GM12878 (cell line): Measurements from ENCODE around the gene CMSS1. TPM values are rescaled to one million over a fixed set of nuclear protein-coding genes. Genes with fewer than 3 reads are reported as not detected.

Experiments used
- ATAC-seq: fragments of 200-7000 bp; cut with Tn5 transposase; 3 replicates; pipeline ENCODE4 v1.9.1; 2020; ENCODE audit warnings: mild to moderate bottlenecking, moderate library complexity
- BruUV-seq: library from RNA; stranded (reverse); fragments of 400-500 nt; replicated peaks from 2 replicates; lab custom pipeline; 2021; lab: Mats Ljungman, UMichigan
- CTCF ChIA-PET: fragments of 300-600 bp; sonication (Branson Sonifier 250); formaldehyde crosslinking; extraction: SDS; loops from one replicate; lab custom pipeline; 2021; ENCODE audit warnings: inconsistent platforms; lab: Yijun Ruan, JAX
- POLR2A ChIA-PET: fragments of 350-600 bp; formaldehyde crosslinking; extraction: SDS; loops from one replicate; lab custom pipeline; 2021; ENCODE audit warnings: inconsistent platforms; lab: Charles Lee
- RAD21 ChIA-PET: fragments of 300-600 bp; sonication (Branson Sonifier 250); formaldehyde crosslinking; loops from one replicate; lab custom pipeline; 2023; ENCODE audit warnings: antibody characterized with exemption; ENCODE audit not compliant: unreplicated experiment; lab: Charles Lee
- SMC1A ChIA-PET: fragments of 300-600 bp; sonication (Branson Sonifier 250); formaldehyde crosslinking; loops from one replicate; lab custom pipeline; 2023; ENCODE audit not compliant: unreplicated experiment, uncharacterized antibody; lab: Charles Lee
- DNase-seq: peaks from one replicate; pipeline ENCODE4 v3.0.0-alpha.2; 2011; ENCODE audit warnings: low read depth, low spot score
- FAIRE-seq: peaks from 3 replicates; lab custom pipeline; 2011; peaks lifted over from hg19 to GRCh38; lab: Jason Lieb, UNC
- H2AFZ ChIP-seq: 2 replicates; pipeline ENCODE4 v1.6.0; 2011; ENCODE audit warnings: low read depth, low read length, control low read depth; ENCODE audit not compliant: control insufficient read depth
- H3K27ac ChIP-seq: 2 replicates; pipeline ENCODE4 v1.5.1; 2011; ENCODE audit warnings: control low read depth; ENCODE audit not compliant: control insufficient read depth, insufficient read depth
- H3K27me3 ChIP-seq, 2 experiments: replicated peaks in 1 of 2; 2 replicates each; pipeline versions ENCODE4 v1.6.0 to v1.6.1; 2011; ENCODE audit warnings: low read length in 1 of 2; ENCODE audit not compliant: control insufficient read depth in 2 of 2, insufficient read depth in 2 of 2
- H3K36me3 ChIP-seq, 2 experiments: 2 replicates each; pipeline ENCODE4 v1.5.1; 2011; ENCODE audit warnings: low read length in 1 of 2; ENCODE audit not compliant: control insufficient read depth in 2 of 2, insufficient read depth in 2 of 2
- H3K4me1 ChIP-seq: 2 replicates; pipeline ENCODE4 v1.6.1; 2011; ENCODE audit warnings: mild to moderate bottlenecking, low read length, moderate library complexity, mixed read lengths; ENCODE audit not compliant: control insufficient read depth, insufficient read depth
- H3K4me2 ChIP-seq: 2 replicates; pipeline ENCODE4 v1.6.0; 2011; ENCODE audit warnings: control low read depth; ENCODE audit not compliant: control insufficient read depth, insufficient read depth
- H3K4me3 ChIP-seq: fragments of 200-600 bp; sonication (generic); 2 replicates; pipeline ENCODE4 v1.5.1; 2016
- H3K79me2 ChIP-seq: 2 replicates; pipeline ENCODE4 v1.6.0; 2011; ENCODE audit warnings: low read length; ENCODE audit not compliant: control insufficient read depth, insufficient read depth
- H3K9ac ChIP-seq: 2 replicates; pipeline ENCODE4 v1.8.0; 2011; ENCODE audit warnings: low read length, control low read depth, mixed read lengths; ENCODE audit not compliant: control insufficient read depth, insufficient read depth
- H3K9me3 ChIP-seq: replicated peaks from 3 replicates; pipeline ENCODE4 v1.5.1; 2011; ENCODE audit warnings: mild to moderate bottlenecking, low read length; ENCODE audit not compliant: control insufficient read depth, insufficient read depth
- H4K20me1 ChIP-seq: 2 replicates; pipeline ENCODE4 v1.6.0; 2011; ENCODE audit not compliant: control insufficient read depth, insufficient read depth
- BHLHE40 ChIP-seq, 2 experiments: fragments of 450-650 bp in 1 of 2; IDR thresholded peaks; 2 replicates each; pipeline ENCODE4 v1.6.1; 2011 to 2017; ENCODE audit warnings: low read depth in 2 of 2, borderline replicate concordance in 1 of 2, improper control_type of control experiment in 1 of 2, low read length in 1 of 2, mild to moderate bottlenecking in 1 of 2
- CEBPB ChIP-seq, 2 experiments: fragments of 150-350 bp in 1 of 2; IDR thresholded peaks; 2 replicates each; pipeline ENCODE4 v1.6.1; 2012 to 2014; ENCODE audit warnings: low read depth in 2 of 2, low read length in 2 of 2, borderline replicate concordance in 1 of 2, inconsistent platforms in 1 of 2
- FOXM1 ChIP-seq: IDR thresholded peaks from 2 replicates; pipeline ENCODE4 v1.6.1; 2012; ENCODE audit warnings: low read depth, mild to moderate bottlenecking, inconsistent platforms, low read length, moderate library complexity
- NBN ChIP-seq: fragments of 450-650 bp; IDR thresholded peaks from 2 replicates; pipeline ENCODE4 v1.6.1; 2016
- NFYB ChIP-seq: IDR thresholded peaks from 2 replicates; pipeline ENCODE4 v1.6.1; 2011; ENCODE audit warnings: low read depth, mild to moderate bottlenecking, low read length, improper control_type of control experiment, moderate library complexity; ENCODE audit not compliant: insufficient read depth
- PAX5 ChIP-seq: IDR thresholded peaks from 2 replicates; pipeline ENCODE4 v1.6.1; 2011; ENCODE audit warnings: low read depth, low read length, borderline replicate concordance
- PAX8 ChIP-seq: fragments of 450-650 bp; IDR thresholded peaks from 2 replicates; pipeline ENCODE4 v1.6.1; 2017; ENCODE audit warnings: mild to moderate bottlenecking, moderate library complexity
- RAD51 ChIP-seq: fragments of 450-650 bp; IDR thresholded peaks from 2 replicates; pipeline ENCODE4 v1.6.1; 2016; ENCODE audit warnings: moderate library complexity, mild to moderate bottlenecking, inconsistent platforms
- SMC3 ChIP-seq: IDR thresholded peaks from 2 replicates; pipeline ENCODE4 v1.6.1; 2011; ENCODE audit warnings: low read length, improper control_type of control experiment, borderline replicate concordance
- STAT3 ChIP-seq: IDR thresholded peaks from 2 replicates; pipeline ENCODE4 v1.6.1; 2011; ENCODE audit warnings: low read depth, low read length, improper control_type of control experiment
- SUPT20H ChIP-seq: IDR thresholded peaks from 2 replicates; pipeline ENCODE4 v1.6.1; 2011; ENCODE audit warnings: low read depth, mild to moderate bottlenecking, low read length, moderate library complexity, borderline replicate concordance; ENCODE audit not compliant: control insufficient read depth
- YY1 ChIP-seq: IDR thresholded peaks from 2 replicates; pipeline ENCODE4 v1.6.1; 2011; ENCODE audit warnings: low read depth, mild to moderate bottlenecking, low read length
- ZNF384 ChIP-seq: IDR thresholded peaks from 2 replicates; pipeline ENCODE4 v1.6.1; 2012; ENCODE audit warnings: low read depth, mild to moderate bottlenecking, low read length, improper control_type of control experiment, borderline replicate concordance
- WGBS: methylation state at CpG from one replicate; pipeline ENCODE4 v1.1.6; 2016; ENCODE audit warnings: low lambda C conversion rate; ENCODE audit not compliant: insufficient replicate concordance, insufficient coverage; ENCODE audit errors: missing lambda C conversion rate; 5-methylcytosine and 5-hydroxymethylcytosine counted together
- in situ Hi-C: fragments of 300-500 bp; cut with MboI; formaldehyde crosslinking; loops from 9 replicates; pipeline ENCODE4 v1.14.3; 2018; ENCODE audit warnings: mixed read lengths
- intact Hi-C: fragments of 100-400 bp; cut with micrococcal nuclease; formaldehyde crosslinking; loops from one replicate; pipeline ENCODE4 v1.14.2; 2022; ENCODE audit not compliant: unreplicated experiment
- polyA plus RNA-seq, 11 experiments: library from polyadenylated mRNA; depleted of rRNA in 4 of 11; unstranded in 6 of 11; stranded (reverse) in 5 of 11; fragments of >200 nt; fragmentation: Nextera tagmentation in 4 of 11; fragmentation: Illumina TruSeq in 1 of 11; extraction: Ambion mirVana in 4 of 11; extraction: Trizol in 1 of 11; gene quantifications; 1 replicate in 1 of 11; 2 replicates in 10 of 11; pipeline versions ENCODE4 v1.2.1 to v1.2.3, GENCODE V29; 2011 to 2016; ENCODE audit warnings: inconsistent platforms in 2 of 11, missing spikeins in 2 of 11, low read depth in 1 of 11
- total RNA-seq, 4 experiments: library from RNA; depleted of rRNA in 3 of 4; stranded (reverse); fragments of >200 nt in 3 of 4; fragmentation: Illumina TruSeq in 1 of 4; extraction: Trizol in 1 of 4; gene quantifications; 2 replicates each; pipeline versions ENCODE4 v1.2.1 to v1.2.3, GENCODE V29; 2013 to 2021
- TF ChIP-seq, protein P1 (sequence below): IDR thresholded peaks from 2 replicates; pipeline ENCODE4 v1.6.1; 2012; ENCODE audit warnings: improper control_type of control experiment, low read depth, low read length; ENCODE audit not compliant: insufficient replicate concordance
- TF ChIP-seq, protein P2 (sequence below), 3 experiments: IDR thresholded peaks in 2 of 3; conservative IDR thresholded peaks in 1 of 3; 2 replicates each; pipeline ENCODE4 v1.5.1; 2011; ENCODE audit warnings: low read depth in 3 of 3, low read length in 3 of 3, mild to moderate bottlenecking in 3 of 3, control low read depth in 2 of 3, moderate library complexity in 2 of 3, inconsistent platforms in 1 of 3, mixed read lengths in 1 of 3; ENCODE audit not compliant: control insufficient read depth in 2 of 3, insufficient read depth in 1 of 3; ENCODE audit errors: extremely low read depth in 1 of 3

CMSS1 gene
- total and polyA plus RNA-seq, 10 of the 15 experiments (the other 5 are each of a cell fraction or from before 2014, with no cell fraction given), result 31.0 to 118 (median 70.1) TPM

DNA sequence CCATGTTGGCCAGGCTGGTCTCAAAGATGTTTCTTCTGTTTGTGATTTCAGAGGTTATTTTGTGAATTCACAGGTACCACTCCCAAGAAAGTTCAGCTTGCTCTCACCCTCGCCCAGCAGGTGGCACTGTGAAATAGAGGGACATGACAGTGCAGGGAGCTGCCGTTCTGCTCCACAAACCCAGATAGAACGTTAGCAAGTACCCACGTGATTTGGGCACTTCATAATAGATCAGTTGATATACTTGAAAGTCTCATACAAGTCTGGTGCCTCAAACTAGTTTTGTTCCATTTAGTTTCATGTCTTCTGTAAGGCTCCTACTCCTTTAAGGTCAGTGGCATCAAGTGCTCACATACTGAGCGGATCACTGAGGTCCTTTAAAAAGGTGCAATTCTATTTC is 251.2 kb downstream of the CMSS1 start:
- Histone ChIP-seq H3K4me1 (peaks cover 16% of the 10 kb centered on the region), H4K20me1 (no peaks in the 10 kb centered on the region), H2AFZ (0 out of 2 replicates have a peak overlapping the region, but pooled peaks have one; percentile 18), H3K9ac (no peak overlapping the region), H3K4me2 (no peak overlapping the region), H3K27ac (no peak overlapping the region), H3K36me3 (no peaks in the 10 kb centered on the region), H3K4me3 (no peak overlapping the region), H3K27me3 (no peaks in the 10 kb centered on the region), H3K79me2 (no peaks in the 10 kb centered on the region), H3K9me3 (no peaks in the 10 kb centered on the region; the same call in 2 of the 3 replicates)
- intact Hi-C loops, result loop anchor here (1.0 to 5.0 kb wide), 2 partner anchors 185 to 227 kb away; no protein-coding TSS in a partner anchor
- POLR2A ChIA-PET, result interaction anchor here (1.1 kb wide), 2 partner anchors 185 to 187 kb away, joined by 3 read pairs; no protein-coding TSS in a partner anchor
- DNase-seq (peak; percentile 33), FAIRE-seq (peak; percentile 76), ATAC-seq (peak; percentile 96)
- SMC1A ChIA-PET, result interaction anchor here (0.7 to 3.4 kb wide), 23 partner anchors 17 to 521 kb away, joined by 3 to 47 read pairs (median 4); partner anchors contain the start of gene TBC1D23
- BruUV-seq, result no TSS peak
- RAD21 ChIA-PET, result interaction anchor here (0.6 to 2.8 kb wide), 17 partner anchors 11 to 537 kb away, joined by 3 to 42 read pairs (median 4); no protein-coding TSS in a partner anchor
- in situ Hi-C loops, result loop anchor here (5.0 kb wide), 2 partner anchors 183 to 232 kb away; no protein-coding TSS in a partner anchor
- WGBS, result 19% methylated on average over 5 of the region's 5 CpGs
- CTCF ChIA-PET, result interaction anchor here (0.6 to 5.3 kb wide), 46 partner anchors 8 to 1448 kb away, joined by 3 to 112 read pairs (median 4); partner anchors contain the start of genes CMSS1 and TBC1D23
- TF ChIP-seq, protein P1, sequence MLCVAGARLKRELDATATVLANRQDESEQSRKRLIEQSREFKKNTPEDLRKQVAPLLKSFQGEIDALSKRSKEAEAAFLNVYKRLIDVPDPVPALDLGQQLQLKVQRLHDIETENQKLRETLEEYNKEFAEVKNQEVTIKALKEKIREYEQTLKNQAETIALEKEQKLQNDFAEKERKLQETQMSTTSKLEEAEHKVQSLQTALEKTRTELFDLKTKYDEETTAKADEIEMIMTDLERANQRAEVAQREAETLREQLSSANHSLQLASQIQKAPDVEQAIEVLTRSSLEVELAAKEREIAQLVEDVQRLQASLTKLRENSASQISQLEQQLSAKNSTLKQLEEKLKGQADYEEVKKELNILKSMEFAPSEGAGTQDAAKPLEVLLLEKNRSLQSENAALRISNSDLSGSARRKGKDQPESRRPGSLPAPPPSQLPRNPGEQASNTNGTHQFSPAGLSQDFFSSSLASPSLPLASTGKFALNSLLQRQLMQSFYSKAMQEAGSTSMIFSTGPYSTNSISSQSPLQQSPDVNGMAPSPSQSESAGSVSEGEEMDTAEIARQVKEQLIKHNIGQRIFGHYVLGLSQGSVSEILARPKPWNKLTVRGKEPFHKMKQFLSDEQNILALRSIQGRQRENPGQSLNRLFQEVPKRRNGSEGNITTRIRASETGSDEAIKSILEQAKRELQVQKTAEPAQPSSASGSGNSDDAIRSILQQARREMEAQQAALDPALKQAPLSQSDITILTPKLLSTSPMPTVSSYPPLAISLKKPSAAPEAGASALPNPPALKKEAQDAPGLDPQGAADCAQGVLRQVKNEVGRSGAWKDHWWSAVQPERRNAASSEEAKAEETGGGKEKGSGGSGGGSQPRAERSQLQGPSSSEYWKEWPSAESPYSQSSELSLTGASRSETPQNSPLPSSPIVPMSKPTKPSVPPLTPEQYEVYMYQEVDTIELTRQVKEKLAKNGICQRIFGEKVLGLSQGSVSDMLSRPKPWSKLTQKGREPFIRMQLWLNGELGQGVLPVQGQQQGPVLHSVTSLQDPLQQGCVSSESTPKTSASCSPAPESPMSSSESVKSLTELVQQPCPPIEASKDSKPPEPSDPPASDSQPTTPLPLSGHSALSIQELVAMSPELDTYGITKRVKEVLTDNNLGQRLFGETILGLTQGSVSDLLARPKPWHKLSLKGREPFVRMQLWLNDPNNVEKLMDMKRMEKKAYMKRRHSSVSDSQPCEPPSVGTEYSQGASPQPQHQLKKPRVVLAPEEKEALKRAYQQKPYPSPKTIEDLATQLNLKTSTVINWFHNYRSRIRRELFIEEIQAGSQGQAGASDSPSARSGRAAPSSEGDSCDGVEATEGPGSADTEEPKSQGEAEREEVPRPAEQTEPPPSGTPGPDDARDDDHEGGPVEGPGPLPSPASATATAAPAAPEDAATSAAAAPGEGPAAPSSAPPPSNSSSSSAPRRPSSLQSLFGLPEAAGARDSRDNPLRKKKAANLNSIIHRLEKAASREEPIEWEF, result no peak
- no peak for TF ChIP-seq NFYB
- no peak for TF ChIP-seq ZNF384
- TF ChIP-seq CEBPB (IDR thresholded peaks at IDR 0.05; ENCODE audit: borderline replicate concordance in 1 of 2, low read depth in 2 of 2, low read length in 2 of 2), result no peak
- 0 out of 2 replicates have a peak, but pooled peaks have one; percentile 40 for TF ChIP-seq FOXM1
- TF ChIP-seq PAX8, result no peak
- TF ChIP-seq SUPT20H, result no peak
- TF ChIP-seq YY1, result peak; percentile 77
- peak; percentile 22; the same call in 1 of the 2 replicates for TF ChIP-seq NBN
- no peak for TF ChIP-seq STAT3
- peak; percentile 87 for TF ChIP-seq SMC3
- TF ChIP-seq, protein P2, sequence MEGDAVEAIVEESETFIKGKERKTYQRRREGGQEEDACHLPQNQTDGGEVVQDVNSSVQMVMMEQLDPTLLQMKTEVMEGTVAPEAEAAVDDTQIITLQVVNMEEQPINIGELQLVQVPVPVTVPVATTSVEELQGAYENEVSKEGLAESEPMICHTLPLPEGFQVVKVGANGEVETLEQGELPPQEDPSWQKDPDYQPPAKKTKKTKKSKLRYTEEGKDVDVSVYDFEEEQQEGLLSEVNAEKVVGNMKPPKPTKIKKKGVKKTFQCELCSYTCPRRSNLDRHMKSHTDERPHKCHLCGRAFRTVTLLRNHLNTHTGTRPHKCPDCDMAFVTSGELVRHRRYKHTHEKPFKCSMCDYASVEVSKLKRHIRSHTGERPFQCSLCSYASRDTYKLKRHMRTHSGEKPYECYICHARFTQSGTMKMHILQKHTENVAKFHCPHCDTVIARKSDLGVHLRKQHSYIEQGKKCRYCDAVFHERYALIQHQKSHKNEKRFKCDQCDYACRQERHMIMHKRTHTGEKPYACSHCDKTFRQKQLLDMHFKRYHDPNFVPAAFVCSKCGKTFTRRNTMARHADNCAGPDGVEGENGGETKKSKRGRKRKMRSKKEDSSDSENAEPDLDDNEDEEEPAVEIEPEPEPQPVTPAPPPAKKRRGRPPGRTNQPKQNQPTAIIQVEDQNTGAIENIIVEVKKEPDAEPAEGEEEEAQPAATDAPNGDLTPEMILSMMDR (IDR thresholded peaks at IDR 0.05 in 2 of 3, conservative IDR thresholded peaks at IDR 0.05 in 1 of 3; ENCODE audit: control insufficient read depth in 2 of 3, extremely low read depth in 1 of 3, insufficient read depth in 1 of 3, low read depth in 3 of 3, low read length in 3 of 3), result peak; percentile 74 to 79 (median 79)
- peak; percentile 77; the same call in 1 of the 2 replicates for TF ChIP-seq RAD51
- peak in 1 of 2 experiments; percentile 31; a peak in 1 of 4 replicates for TF ChIP-seq BHLHE40 (IDR thresholded peaks at IDR 0.05; ENCODE audit: borderline replicate concordance in 1 of 2, low read depth in 2 of 2, low read length in 1 of 2)
- TF ChIP-seq PAX5, result peak; percentile 54; the same call in 1 of the 2 replicates
